ENCODE measurements around the gene IGF1R.

Gene IGF1R

GRCh38 chr15:98737159-98737558 is 88.8 kb downstream of the IGF1R start:
- no peak for DNase-seq (ENCODE audit: low read depth in 2 of 2)
- H3K4me3 ChIP-seq (replicated peaks in 1 of 2; ENCODE audit: low read depth in 2 of 2, low read length in 2 of 2): no peak overlapping the region
- TF ChIP-seq, protein P1, sequence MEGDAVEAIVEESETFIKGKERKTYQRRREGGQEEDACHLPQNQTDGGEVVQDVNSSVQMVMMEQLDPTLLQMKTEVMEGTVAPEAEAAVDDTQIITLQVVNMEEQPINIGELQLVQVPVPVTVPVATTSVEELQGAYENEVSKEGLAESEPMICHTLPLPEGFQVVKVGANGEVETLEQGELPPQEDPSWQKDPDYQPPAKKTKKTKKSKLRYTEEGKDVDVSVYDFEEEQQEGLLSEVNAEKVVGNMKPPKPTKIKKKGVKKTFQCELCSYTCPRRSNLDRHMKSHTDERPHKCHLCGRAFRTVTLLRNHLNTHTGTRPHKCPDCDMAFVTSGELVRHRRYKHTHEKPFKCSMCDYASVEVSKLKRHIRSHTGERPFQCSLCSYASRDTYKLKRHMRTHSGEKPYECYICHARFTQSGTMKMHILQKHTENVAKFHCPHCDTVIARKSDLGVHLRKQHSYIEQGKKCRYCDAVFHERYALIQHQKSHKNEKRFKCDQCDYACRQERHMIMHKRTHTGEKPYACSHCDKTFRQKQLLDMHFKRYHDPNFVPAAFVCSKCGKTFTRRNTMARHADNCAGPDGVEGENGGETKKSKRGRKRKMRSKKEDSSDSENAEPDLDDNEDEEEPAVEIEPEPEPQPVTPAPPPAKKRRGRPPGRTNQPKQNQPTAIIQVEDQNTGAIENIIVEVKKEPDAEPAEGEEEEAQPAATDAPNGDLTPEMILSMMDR (IDR thresholded peaks at IDR 0.05; ENCODE audit: low read depth, low read length): no peak

DNA sequence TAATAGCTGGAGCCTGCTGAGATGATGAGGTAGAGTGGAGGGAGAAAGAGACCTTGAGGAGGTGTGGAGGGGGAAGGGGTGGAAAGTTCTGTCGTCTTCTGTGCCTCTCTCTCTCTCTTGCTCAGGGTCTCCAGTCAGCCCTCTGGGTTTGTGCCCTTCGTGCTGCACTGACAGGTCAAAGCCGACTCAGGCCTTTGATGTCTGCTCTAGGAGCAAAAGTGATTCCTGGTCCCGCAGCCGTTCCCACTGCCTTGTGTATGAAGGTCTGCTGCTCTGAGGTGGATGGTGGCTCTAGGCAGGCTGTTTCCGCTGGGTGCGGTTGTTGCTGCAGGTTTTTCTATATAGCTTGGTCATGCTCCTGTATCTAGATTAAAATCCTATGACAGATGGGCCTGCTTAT is 89.4 kb downstream of the IGF1R start:
- H3K4me3 ChIP-seq (replicated peaks in 1 of 2; ENCODE audit: low read depth in 2 of 2, low read length in 2 of 2): no peak overlapping the region
- DNase-seq (ENCODE audit: low read depth in 2 of 2): no peak

GRCh38 chr15:98738689-98739401 is 90.5 kb downstream of the IGF1R start:
- TF ChIP-seq, protein P1 (IDR thresholded peaks at IDR 0.05; ENCODE audit: low read depth, low read length): no peak
- DNase-seq (ENCODE audit: low read depth in 2 of 2): no peak

More for the DNA sequence above, 89.4 kb downstream of the IGF1R start:
- TF ChIP-seq, protein P1 (IDR thresholded peaks at IDR 0.05; ENCODE audit: low read depth, low read length): no peak

DNA sequence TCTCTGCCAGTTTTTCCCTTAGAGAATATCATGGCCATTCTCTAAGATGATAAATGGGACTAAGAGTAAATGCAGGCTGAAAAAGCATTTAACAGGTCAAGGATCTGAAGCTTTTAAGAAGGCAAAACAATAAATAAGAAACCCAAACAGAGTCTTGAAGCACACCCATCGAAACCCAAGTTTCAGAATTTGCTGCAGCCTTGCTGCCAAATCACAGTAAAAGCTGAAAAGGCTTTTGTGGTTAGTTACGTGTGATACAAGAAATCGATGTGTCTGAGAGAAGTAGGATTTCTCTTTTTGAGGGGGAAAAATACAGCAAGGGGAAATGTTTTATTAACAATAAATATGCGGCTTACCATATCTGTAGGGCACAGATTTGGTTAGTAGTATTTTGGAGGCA is 92.0 kb downstream of the IGF1R start:
- H3K4me3 ChIP-seq (replicated peaks in 1 of 2; ENCODE audit: low read depth in 2 of 2, low read length in 2 of 2): no peak overlapping the region
- TF ChIP-seq, protein P1 (IDR thresholded peaks at IDR 0.05; ENCODE audit: low read depth, low read length): no peak
- no peak for DNase-seq (ENCODE audit: low read depth in 2 of 2)

More at GRCh38 chr15:98738689-98739401, 90.5 kb downstream of the IGF1R start:
- no peak overlapping the region for H3K4me3 ChIP-seq (replicated peaks in 1 of 2; ENCODE audit: low read depth in 2 of 2, low read length in 2 of 2)

DNA sequence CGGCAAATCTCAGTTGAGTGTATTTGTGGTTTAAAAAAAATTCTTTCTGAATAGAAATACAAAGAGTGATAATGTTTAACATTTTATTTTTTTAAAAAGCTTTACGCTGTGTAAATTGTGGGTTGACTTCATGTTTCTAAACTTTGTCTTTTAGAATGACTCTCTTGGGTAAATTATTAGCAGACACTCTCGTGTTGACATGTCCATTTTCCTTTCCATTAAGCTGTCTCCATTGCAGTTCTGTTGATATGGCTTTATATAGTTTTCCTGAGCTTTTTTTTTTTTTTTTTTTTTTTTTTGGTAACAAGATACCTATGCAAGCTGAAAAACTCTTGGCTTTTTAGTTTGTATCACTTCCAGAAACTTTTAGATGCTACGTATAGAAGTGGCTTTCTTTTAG is 92.6 kb downstream of the IGF1R start:
- TF ChIP-seq, protein P1 (IDR thresholded peaks at IDR 0.05; ENCODE audit: low read depth, low read length): no peak
- no peak overlapping the region for H3K4me3 ChIP-seq (replicated peaks in 1 of 2; ENCODE audit: low read depth in 2 of 2, low read length in 2 of 2)
- no peak for DNase-seq (ENCODE audit: low read depth in 2 of 2)

- TF ChIP-seq, protein P1 (IDR thresholded peaks at IDR 0.05; ENCODE audit: low read depth, low read length): no peak
These were observed 94.8 kb downstream of the IGF1R start for GRCh38 chr15:98743177-98743576.

DNA sequence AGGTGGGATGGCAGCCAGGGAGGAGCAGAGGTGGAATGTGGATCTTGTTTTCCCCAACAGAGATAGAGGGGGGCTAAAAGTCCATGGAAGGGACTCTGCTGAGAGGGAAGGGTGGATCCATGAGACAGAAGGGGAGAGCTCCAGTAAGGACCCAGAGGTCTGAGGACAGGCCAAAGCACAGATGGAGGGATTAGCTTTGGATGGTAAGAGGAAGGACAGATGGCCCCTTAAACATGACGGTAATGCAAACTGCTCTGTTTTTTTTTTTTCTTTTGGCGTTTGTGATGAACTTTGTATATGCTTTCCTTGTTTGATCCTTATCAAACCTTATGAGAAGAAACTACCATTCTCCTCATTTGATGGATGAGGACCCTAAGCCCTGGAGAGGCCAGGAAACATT is 96.2 kb downstream of the IGF1R start:
- TF ChIP-seq, protein P1 (IDR thresholded peaks at IDR 0.05; ENCODE audit: low read depth, low read length): no peak

More at GRCh38 chr15:98743177-98743576, 94.8 kb downstream of the IGF1R start:
- DNase-seq (ENCODE audit: low read depth in 2 of 2): no peak
- H3K4me3 ChIP-seq (replicated peaks in 1 of 2; ENCODE audit: low read depth in 2 of 2, low read length in 2 of 2): no peak overlapping the region

More for the DNA sequence above, 96.2 kb downstream of the IGF1R start:
- no peak overlapping the region for H3K4me3 ChIP-seq (replicated peaks in 1 of 2; ENCODE audit: low read depth in 2 of 2, low read length in 2 of 2)
- DNase-seq (ENCODE audit: low read depth in 2 of 2): no peak
